ENCODE results near the gene INPP4B.
"Not testable (repeated sequence)": the region's sequence is repeated elsewhere in the genome, so short reads cannot be mapped to it uniquely, and the experiment has no call there.

The INPP4B gene

GRCh38 chr4:142516686-142517526 is 329.2 kb downstream of the INPP4B start:
- Histone ChIP-seq H3K9ac (no peak overlapping the region), H3K9me3 (ENCODE audit: control insufficient read depth, low read length) (no peaks in the 10 kb centered on the region), H3K4me2 (ENCODE audit: low read length) (no peak overlapping the region), H3K4me3 (ENCODE audit: low read depth, low read length) (no peak overlapping the region), H3K36me3 (ENCODE audit: control insufficient read depth, insufficient read depth, low read length) (no peaks in the 10 kb centered on the region), H3K27me3 (ENCODE audit: control insufficient read depth, insufficient read depth, low read length) (no peaks in the 10 kb centered on the region), H3K27ac (no peak overlapping the region), H3K4me1 (no peaks in the 10 kb centered on the region), H2AFZ (no peak overlapping the region), H3K79me2 (no peaks in the 10 kb centered on the region)
- TF ChIP-seq CTCF (IDR thresholded peaks at IDR 0.05) = no peak

GRCh38 chr4:142512161-142512560 is 333.9 kb downstream of the INPP4B start:
- H3K79me2 ChIP-seq = no peaks in the 10 kb centered on the region
- H2AFZ ChIP-seq = no peak overlapping the region
- H3K36me3 ChIP-seq (ENCODE audit: control insufficient read depth, insufficient read depth, low read length) = no peaks in the 10 kb centered on the region

GRCh38 chr4:142509881-142510280 is 336.2 kb downstream of the INPP4B start:
- no peaks in the 10 kb centered on the region for H3K4me1 ChIP-seq
- no peaks in the 10 kb centered on the region for H3K9me3 ChIP-seq (ENCODE audit: control insufficient read depth, low read length)
- H3K9ac ChIP-seq = no peak overlapping the region
- no peak overlapping the region for H3K4me2 ChIP-seq (ENCODE audit: low read length)
- no peak overlapping the region for H3K27ac ChIP-seq
- TF ChIP-seq CTCF (IDR thresholded peaks at IDR 0.05) = no peak
- no peaks in the 10 kb centered on the region for H3K79me2 ChIP-seq
- H2AFZ ChIP-seq = no peak overlapping the region
- no peaks in the 10 kb centered on the region for H3K36me3 ChIP-seq (ENCODE audit: control insufficient read depth, insufficient read depth, low read length)
- H3K4me3 ChIP-seq (ENCODE audit: low read depth, low read length) = no peak overlapping the region
- no peaks in the 10 kb centered on the region for H3K27me3 ChIP-seq (ENCODE audit: control insufficient read depth, insufficient read depth, low read length)

More at GRCh38 chr4:142512161-142512560, 333.9 kb downstream of the INPP4B start:
- Histone ChIP-seq H3K4me2 (ENCODE audit: low read length) (no peak overlapping the region), H3K4me1 (no peaks in the 10 kb centered on the region), H3K4me3 (ENCODE audit: low read depth, low read length) (no peak overlapping the region), H3K9ac (no peak overlapping the region), H3K9me3 (ENCODE audit: control insufficient read depth, low read length) (no peaks in the 10 kb centered on the region), H3K27me3 (ENCODE audit: control insufficient read depth, insufficient read depth, low read length) (no peaks in the 10 kb centered on the region), H3K27ac (no peak overlapping the region)
- TF ChIP-seq CTCF (IDR thresholded peaks at IDR 0.05) = no peak

- H3K9ac ChIP-seq; H3K9me3 ChIP-seq (ENCODE audit: control insufficient read depth, low read length); H3K36me3 ChIP-seq (ENCODE audit: control insufficient read depth, insufficient read depth, low read length); H3K4me2 ChIP-seq (ENCODE audit: low read length); H3K4me1 ChIP-seq; H3K27me3 ChIP-seq (ENCODE audit: control insufficient read depth, insufficient read depth, low read length); H3K4me3 ChIP-seq (ENCODE audit: low read depth, low read length); H3K79me2 ChIP-seq; H3K27ac ChIP-seq; H2AFZ ChIP-seq: not testable (repeated sequence)
Measured at GRCh38 chr4:142509381-142509780, 336.7 kb downstream of the INPP4B start.

- Histone ChIP-seq H3K9ac (no peak overlapping the region), H3K36me3 (ENCODE audit: control insufficient read depth, insufficient read depth, low read length) (no peaks in the 10 kb centered on the region), H3K4me3 (ENCODE audit: low read depth, low read length) (no peak overlapping the region), H3K4me1 (no peaks in the 10 kb centered on the region), H3K27ac (no peak overlapping the region), H3K79me2 (no peaks in the 10 kb centered on the region), H2AFZ (no peak overlapping the region), H3K9me3 (ENCODE audit: control insufficient read depth, low read length) (no peaks in the 10 kb centered on the region), H3K4me2 (ENCODE audit: low read length) (no peak overlapping the region), H3K27me3 (ENCODE audit: control insufficient read depth, insufficient read depth, low read length) (no peaks in the 10 kb centered on the region)
- no peak for TF ChIP-seq CTCF (IDR thresholded peaks at IDR 0.05)
Measured at GRCh38 chr4:142500966-142501365, 345.1 kb downstream of the INPP4B start.

Data from parathyroid adenoma (tissue), 2 donors.